ENCODE data around the gene MTERF2. TPM values are rescaled to one million over a fixed set of nuclear protein-coding genes. Genes with fewer than 3 reads are reported as not detected.

MTERF2 gene
- total and polyA plus RNA-seq, 2 of the 13 experiments (the other 11 are each of a cell fraction or from before 2014, with no cell fraction given), result 8.0 to 11.6 TPM

GRCh38 chr12:106981788-106982187 lies 5.2 kb downstream of the MTERF2 start:
- WGBS (ENCODE audit: low lambda C conversion rate), result 100% methylated on average over 1 of the region's 3 CpGs
- no peak overlapping the region for H3K27ac ChIP-seq (ENCODE audit: extremely low read length, insufficient read depth, low read length)
- H3K4me3 ChIP-seq (replicated peaks in 1 of 3; ENCODE audit: insufficient read depth in 1 of 3, low read depth in 2 of 3, low read length in 3 of 3), result no peak overlapping the region
- H4K20me1 ChIP-seq (ENCODE audit: insufficient read depth, low read length), result no peaks in the 10 kb centered on the region
- FAIRE-seq (no peak), ATAC-seq (no peak), DNase-seq (ENCODE audit: low spot score) (no peak)
- no peak overlapping the region for H3K9ac ChIP-seq (ENCODE audit: insufficient read depth, low read depth, low read length)
- TF ChIP-seq ZNF713 (CRISPR knock-in tag; IDR thresholded peaks at IDR 0.05) (no peak), PCBP1 (IDR thresholded peaks at IDR 0.05; ENCODE audit: borderline replicate concordance, low read depth, low read length) (no peak), ZNF512 (CRISPR knock-in tag; IDR thresholded peaks at IDR 0.05) (no peak), KLF12 (CRISPR knock-in tag; IDR thresholded peaks at IDR 0.05; ENCODE audit: borderline replicate concordance) (no peak), ZMYM4 (CRISPR knock-in tag; IDR thresholded peaks at IDR 0.05) (no peak), ZBTB38 (CRISPR knock-in tag; IDR thresholded peaks at IDR 0.05) (no peak), SOX5 (CRISPR knock-in tag; IDR thresholded peaks at IDR 0.05; ENCODE audit: borderline replicate concordance) (no peak), ZNF614 (CRISPR knock-in tag; IDR thresholded peaks at IDR 0.05; ENCODE audit: borderline replicate concordance) (no peak), FOSL1 (CRISPR knock-in tag; IDR thresholded peaks at IDR 0.05; ENCODE audit: borderline replicate concordance) (no peak), BRCA1 (CRISPR knock-in tag; IDR thresholded peaks at IDR 0.05) (no peak), ATF2 (CRISPR knock-in tag; IDR thresholded peaks at IDR 0.05) (no peak), ZNF33B (CRISPR knock-in tag; IDR thresholded peaks at IDR 0.05) (no peak), ELF1 (CRISPR knock-in tag; IDR thresholded peaks at IDR 0.05) (no peak), ZNF839 (CRISPR knock-in tag; IDR thresholded peaks at IDR 0.05; ENCODE audit: borderline replicate concordance) (no peak), NFIC (IDR thresholded peaks at IDR 0.05; ENCODE audit: low read length) (no peak)
- TF ChIP-seq, protein P1, sequence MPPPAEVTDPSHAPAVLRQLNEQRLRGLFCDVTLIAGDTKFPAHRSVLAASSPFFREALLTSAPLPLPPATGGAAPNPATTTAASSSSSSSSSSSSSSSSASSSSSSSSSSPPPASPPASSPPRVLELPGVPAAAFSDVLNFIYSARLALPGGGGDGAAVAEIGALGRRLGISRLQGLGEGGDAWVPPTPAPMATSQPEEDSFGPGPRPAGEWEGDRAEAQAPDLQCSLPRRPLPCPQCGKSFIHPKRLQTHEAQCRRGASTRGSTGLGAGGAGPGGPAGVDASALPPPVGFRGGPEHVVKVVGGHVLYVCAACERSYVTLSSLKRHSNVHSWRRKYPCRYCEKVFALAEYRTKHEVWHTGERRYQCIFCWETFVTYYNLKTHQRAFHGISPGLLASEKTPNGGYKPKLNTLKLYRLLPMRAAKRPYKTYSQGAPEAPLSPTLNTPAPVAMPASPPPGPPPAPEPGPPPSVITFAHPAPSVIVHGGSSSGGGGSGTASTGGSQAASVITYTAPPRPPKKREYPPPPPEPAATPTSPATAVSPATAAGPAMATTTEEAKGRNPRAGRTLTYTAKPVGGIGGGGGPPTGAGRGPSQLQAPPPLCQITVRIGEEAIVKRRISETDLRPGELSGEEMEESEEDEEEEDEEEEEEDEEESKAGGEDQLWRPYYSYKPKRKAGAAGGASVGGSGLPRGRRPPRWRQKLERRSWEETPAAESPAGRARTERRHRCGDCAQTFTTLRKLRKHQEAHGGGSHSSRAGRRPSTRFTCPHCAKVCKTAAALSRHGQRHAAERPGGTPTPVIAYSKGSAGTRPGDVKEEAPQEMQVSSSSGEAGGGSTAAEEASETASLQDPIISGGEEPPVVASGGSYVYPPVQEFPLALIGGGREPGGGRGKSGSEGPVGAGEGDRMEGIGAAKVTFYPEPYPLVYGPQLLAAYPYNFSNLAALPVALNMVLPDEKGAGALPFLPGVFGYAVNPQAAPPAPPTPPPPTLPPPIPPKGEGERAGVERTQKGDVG (CRISPR knock-in tag; IDR thresholded peaks at IDR 0.05; ENCODE audit: borderline replicate concordance), result no peak
- TF ChIP-seq, protein P2, sequence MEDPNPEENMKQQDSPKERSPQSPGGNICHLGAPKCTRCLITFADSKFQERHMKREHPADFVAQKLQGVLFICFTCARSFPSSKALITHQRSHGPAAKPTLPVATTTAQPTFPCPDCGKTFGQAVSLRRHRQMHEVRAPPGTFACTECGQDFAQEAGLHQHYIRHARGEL (CRISPR knock-in tag; IDR thresholded peaks at IDR 0.05), result no peak
- H3K4me1 ChIP-seq (ENCODE audit: insufficient read depth, low read length), result peaks cover 43% of the 10 kb centered on the region
- no peaks in the 10 kb centered on the region for H3K9me3 ChIP-seq (ENCODE audit: low read length)
- POLR2A ChIA-PET, result interaction anchor here (1.0 kb wide), 1 partner anchor 25 kb away, joined by 5 read pairs; the partner anchor contains the start of gene TMEM263
- CTCF ChIA-PET (ENCODE audit: low intra/inter-chr PET ratio, low total read pairs), result no interaction called here
- peaks cover 16% of the 10 kb centered on the region for H3K79me2 ChIP-seq (ENCODE audit: insufficient read depth, low read length)
- no TSS peak for BruUV-seq (replicated peaks)
- H3K36me3 ChIP-seq (replicated peaks in 1 of 2; ENCODE audit: control insufficient read depth in 1 of 2, insufficient read depth in 2 of 2, low read length in 2 of 2), result peaks cover 3 to 9% of the 10 kb centered on the region in 2 experiments; a peak in 1 of 5 replicates
- no peak overlapping the region for H3K4me2 ChIP-seq (ENCODE audit: low read depth, low read length)
- H2AFZ ChIP-seq (ENCODE audit: low read length), result no peak overlapping the region
- intact Hi-C loops (cut with micrococcal nuclease; ENCODE audit: unreplicated experiment), result no loop called here
- no peaks in the 10 kb centered on the region; a peak in 1 of 5 replicates for H3K27me3 ChIP-seq (ENCODE audit: control insufficient read depth in 1 of 2, insufficient read depth in 2 of 2, low read length in 2 of 2)
- in situ Hi-C loops (cut with HindIII; ENCODE audit: extremely low pct_ligation_motif_present, low pct_unique_long_range_greater_than_20kb), result no loop called here
